Glutamatergic neuron (in vitro differentiated cells): ENCODE data around the gene ACTR1B. TPM values are rescaled to one million over a fixed set of nuclear protein-coding genes. Genes with fewer than 3 reads are reported as not detected.
"Not testable (repeated sequence)": the region's sequence is repeated elsewhere in the genome, so short reads cannot be mapped to it uniquely, and the experiment has no call there.

Experiments
- DNase-seq: peaks from one replicate; pipeline ENCODE4 v3.0.0; 2022
- H3K27ac Mint-ChIP-seq: one replicate; pipeline ENCODE4 v1.8.0; 2020; ENCODE audit warnings: mild to moderate bottlenecking, mixed read lengths, inconsistent platforms; ENCODE audit not compliant: unreplicated experiment
- H3K27me3 Mint-ChIP-seq: one replicate; pipeline ENCODE4 v1.8.0; 2020; ENCODE audit warnings: mild to moderate bottlenecking, moderate library complexity, mixed read lengths, inconsistent platforms; ENCODE audit not compliant: unreplicated experiment
- H3K36me3 Mint-ChIP-seq: one replicate; pipeline ENCODE4 v1.8.0; 2020; ENCODE audit warnings: mild to moderate bottlenecking, mixed read lengths, inconsistent platforms; ENCODE audit not compliant: unreplicated experiment
- H3K4me1 Mint-ChIP-seq: one replicate; pipeline ENCODE4 v1.8.0; 2020; ENCODE audit warnings: mild to moderate bottlenecking, low read depth, mixed read lengths, inconsistent platforms; ENCODE audit not compliant: unreplicated experiment
- H3K4me3 Mint-ChIP-seq: one replicate; pipeline ENCODE4 v1.8.0; 2020; ENCODE audit warnings: mild to moderate bottlenecking, mixed read lengths, inconsistent platforms; ENCODE audit not compliant: unreplicated experiment
- H3K9me3 Mint-ChIP-seq: one replicate; pipeline ENCODE4 v1.8.0; 2020; ENCODE audit warnings: mild to moderate bottlenecking, moderate library complexity, mixed read lengths, inconsistent platforms; ENCODE audit not compliant: unreplicated experiment
- long read RNA-seq: library from polyadenylated mRNA; unstranded; transcript quantifications from one replicate; pipeline ENCODE4 v2.0.0, GENCODE V29; 2020; ENCODE audit not compliant: unreplicated experiment
- total RNA-seq: library from RNA; stranded (reverse); fragmentation: NEBNext Ultra II Directional; extraction: Animal tissue kit (Norgen Biotek cat#: 25700); gene quantifications from one replicate; pipeline ENCODE4 v1.2.1, GENCODE V29; 2021; ENCODE audit not compliant: unreplicated experiment
- TF ChIP-seq, protein P1 (sequence below): fragments of 200-600 bp; sonication (generic); IDR thresholded peaks from one replicate; pipeline ENCODE4 v1.5.0; 2021; ENCODE audit not compliant: partially characterized antibody, unreplicated experiment

ACTR1B gene
- total RNA-seq, result 104 TPM
- long read RNA-seq, transcript ACTR1B-201 (11 exons, 2,243 nt), result major isoform, 18 of 31 reads
- long read RNA-seq, partial matches to known transcripts, result 2 of 31 reads
- long read RNA-seq, other reads (novel, unspliced or antisense), result 11 of 31 reads

DNA sequence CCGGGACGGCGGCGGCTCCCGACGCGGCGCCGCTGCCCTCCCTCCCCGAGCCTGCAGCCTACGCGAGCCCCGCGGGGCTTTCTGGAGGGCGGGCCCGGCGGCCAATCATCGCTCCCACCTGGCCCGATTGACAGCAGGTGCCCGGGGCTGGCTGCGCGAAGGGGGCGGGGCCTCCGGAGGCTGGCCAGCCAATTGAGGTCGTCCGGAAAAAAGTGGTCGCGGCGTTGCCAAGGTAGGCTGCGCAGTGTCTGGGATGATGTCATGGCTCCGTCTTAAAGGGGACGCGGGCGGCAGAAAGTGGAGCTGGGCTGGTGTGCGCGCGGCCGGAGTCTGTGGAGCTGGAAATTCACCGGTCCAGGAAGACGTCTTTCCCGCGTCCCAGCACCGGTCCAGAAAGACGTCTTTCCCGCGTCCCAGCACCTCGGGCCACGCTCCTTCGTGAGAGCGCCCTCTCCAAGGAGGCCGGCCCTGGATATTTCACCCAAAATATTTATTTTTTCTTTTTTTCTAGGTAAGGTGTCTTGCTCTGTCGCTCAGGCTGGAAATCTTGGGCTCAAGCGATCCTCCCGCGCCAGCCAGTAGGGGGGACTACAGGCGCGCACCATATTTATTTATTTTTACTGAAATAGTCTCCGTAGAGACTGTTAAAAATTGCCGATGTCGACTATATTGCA lies at the start of gene ACTR1B:
ACTR1B (minus strand) TSS at position 83 of the 674 bp plus-strand sequence. CDS start 154 bp downstream, outside the sequence.
- Mint-ChIP-seq H3K9me3 (peaks cover 15% of the 10 kb centered on the region), H3K4me1 (peaks cover 25% of the 10 kb centered on the region), H3K27ac (peak within 1 kb of the TSS; percentile 100), H3K27me3 (peaks cover 7% of the 10 kb centered on the region), H3K4me3 (peak within 1 kb of the TSS; percentile 94), H3K36me3 (no peaks in the 10 kb centered on the region)
- peak; percentile 98 for DNase-seq
- TF ChIP-seq, protein P1, sequence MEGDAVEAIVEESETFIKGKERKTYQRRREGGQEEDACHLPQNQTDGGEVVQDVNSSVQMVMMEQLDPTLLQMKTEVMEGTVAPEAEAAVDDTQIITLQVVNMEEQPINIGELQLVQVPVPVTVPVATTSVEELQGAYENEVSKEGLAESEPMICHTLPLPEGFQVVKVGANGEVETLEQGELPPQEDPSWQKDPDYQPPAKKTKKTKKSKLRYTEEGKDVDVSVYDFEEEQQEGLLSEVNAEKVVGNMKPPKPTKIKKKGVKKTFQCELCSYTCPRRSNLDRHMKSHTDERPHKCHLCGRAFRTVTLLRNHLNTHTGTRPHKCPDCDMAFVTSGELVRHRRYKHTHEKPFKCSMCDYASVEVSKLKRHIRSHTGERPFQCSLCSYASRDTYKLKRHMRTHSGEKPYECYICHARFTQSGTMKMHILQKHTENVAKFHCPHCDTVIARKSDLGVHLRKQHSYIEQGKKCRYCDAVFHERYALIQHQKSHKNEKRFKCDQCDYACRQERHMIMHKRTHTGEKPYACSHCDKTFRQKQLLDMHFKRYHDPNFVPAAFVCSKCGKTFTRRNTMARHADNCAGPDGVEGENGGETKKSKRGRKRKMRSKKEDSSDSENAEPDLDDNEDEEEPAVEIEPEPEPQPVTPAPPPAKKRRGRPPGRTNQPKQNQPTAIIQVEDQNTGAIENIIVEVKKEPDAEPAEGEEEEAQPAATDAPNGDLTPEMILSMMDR, result peak; percentile 70

DNA sequence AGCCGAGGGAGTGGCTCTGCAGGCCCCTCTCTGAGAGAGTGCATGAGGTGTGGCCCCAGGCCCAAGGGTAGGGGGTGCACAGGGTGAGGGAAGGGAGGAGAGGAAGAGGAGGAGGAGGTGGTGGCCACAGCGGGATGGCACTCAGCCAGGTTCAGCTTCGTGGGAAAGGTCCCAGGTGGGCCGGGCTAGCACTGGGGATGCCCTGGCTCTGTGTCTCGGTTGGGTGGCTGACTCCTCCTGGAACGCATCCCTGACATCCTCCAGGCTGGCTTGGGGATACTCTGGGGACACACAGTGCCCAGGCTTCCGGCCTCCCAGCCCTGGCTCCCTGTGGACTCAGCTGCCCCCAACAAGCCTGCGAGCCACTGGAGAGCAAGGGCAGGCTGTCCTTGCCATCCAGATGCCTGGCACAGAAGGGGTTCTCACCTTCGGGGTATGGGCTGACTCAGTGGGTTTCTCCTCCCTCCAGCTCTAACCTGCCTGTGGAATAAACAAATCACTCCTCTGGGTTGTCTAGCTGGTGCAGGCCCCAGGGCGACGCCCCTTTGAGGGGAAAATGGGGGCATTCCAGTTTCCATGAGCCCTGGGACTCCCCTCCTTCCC lies 49.0 kb upstream of the ACTR1B start:
- peaks cover 3% of the 10 kb centered on the region for H3K4me1 Mint-ChIP-seq
- TF ChIP-seq, protein P1, result no peak
- no peak for DNase-seq

DNA sequence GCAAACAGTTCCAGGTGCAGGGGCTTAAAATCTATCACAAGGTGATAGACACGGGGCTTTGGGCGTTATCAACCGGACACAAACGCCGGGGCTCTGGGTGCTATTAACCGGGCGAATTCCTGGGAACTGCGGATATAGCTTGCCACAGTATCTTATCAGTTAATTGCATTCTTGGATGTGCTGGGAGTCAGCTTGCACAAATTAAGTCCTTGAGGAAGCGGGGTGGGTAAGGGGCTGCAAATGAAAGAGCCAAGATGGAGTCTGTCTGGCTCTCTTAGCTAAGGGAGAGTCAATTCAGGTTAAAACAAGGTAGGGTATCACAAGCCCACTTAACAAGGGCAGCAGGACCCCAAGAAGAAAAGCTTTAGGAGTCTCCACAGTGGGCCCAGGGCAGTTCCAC lies 48.3 kb upstream of the ACTR1B start:
- H3K27ac Mint-ChIP-seq, H3K36me3 Mint-ChIP-seq, H3K4me1 Mint-ChIP-seq, DNase-seq, H3K4me3 Mint-ChIP-seq, H3K9me3 Mint-ChIP-seq, H3K27me3 Mint-ChIP-seq: not testable (repeated sequence)

More for the DNA sequence above, 49.0 kb upstream of the ACTR1B start:
- no peaks in the 10 kb centered on the region for H3K36me3 Mint-ChIP-seq
- no peak overlapping the region for H3K27ac Mint-ChIP-seq
- no peak overlapping the region for H3K4me3 Mint-ChIP-seq
- peaks cover 4% of the 10 kb centered on the region for H3K9me3 Mint-ChIP-seq
- H3K27me3 Mint-ChIP-seq, result peaks cover 2% of the 10 kb centered on the region

DNA sequence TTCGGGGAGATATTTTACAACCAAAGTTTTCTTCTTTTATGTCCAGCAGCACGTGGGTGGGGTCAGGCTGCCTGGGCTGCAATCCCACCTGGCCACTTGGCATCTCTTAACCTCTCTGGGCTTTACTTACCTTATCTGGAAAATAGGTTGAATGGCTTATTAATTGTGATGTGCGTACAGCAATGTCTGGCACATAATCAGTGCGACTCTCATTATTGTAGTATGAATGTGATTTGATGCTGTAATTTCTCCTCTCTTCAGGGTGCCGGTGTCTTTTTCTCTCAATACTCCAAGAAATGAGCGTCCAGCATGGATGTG lies 47.5 kb upstream of the ACTR1B start:
- no peak overlapping the region for H3K27ac Mint-ChIP-seq
- peaks cover 4% of the 10 kb centered on the region for H3K9me3 Mint-ChIP-seq
- H3K27me3 Mint-ChIP-seq, result peaks cover 2% of the 10 kb centered on the region
- TF ChIP-seq, protein P1, result no peak
- no peak overlapping the region for H3K4me3 Mint-ChIP-seq
- H3K36me3 Mint-ChIP-seq, result no peaks in the 10 kb centered on the region
- peaks cover 3% of the 10 kb centered on the region for H3K4me1 Mint-ChIP-seq
- DNase-seq, result no peak

DNA sequence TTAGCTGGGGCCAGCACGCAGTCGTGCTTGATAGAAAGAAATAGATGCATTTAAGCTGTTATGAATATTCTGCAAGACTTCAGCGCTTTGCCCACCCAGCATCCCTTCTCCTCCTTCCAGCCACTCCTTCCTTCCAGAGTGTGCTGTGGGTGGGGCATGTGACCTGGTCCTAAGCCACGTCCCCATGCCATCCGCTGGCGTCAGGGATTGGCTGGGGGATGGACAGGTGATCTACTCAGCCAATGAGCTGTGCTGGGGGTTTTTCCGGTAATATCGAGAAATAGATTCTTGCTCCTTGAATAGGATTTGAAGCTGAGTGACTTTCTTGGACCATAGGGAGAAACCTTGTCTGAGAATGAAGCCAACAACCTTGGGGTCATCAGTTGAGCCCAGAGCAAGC lies 44.8 kb upstream of the ACTR1B start:
- Mint-ChIP-seq H3K36me3 (no peaks in the 10 kb centered on the region), H3K27ac (no peak overlapping the region), H3K4me3 (no peak overlapping the region), H3K4me1 (peaks cover 3% of the 10 kb centered on the region), H3K27me3 (no peaks in the 10 kb centered on the region), H3K9me3 (peaks cover 4% of the 10 kb centered on the region)
- TF ChIP-seq, protein P1, result no peak
- no peak for DNase-seq
